Astrocyte (in vitro differentiated cells and primary cell): ENCODE data around the gene UCN2.

Experiments
- EZH2 ChIP-seq: IDR thresholded peaks from 2 replicates; pipeline ENCODE4 v1.6.1; 2012; ENCODE audit warnings: mild to moderate bottlenecking, low read length, inconsistent platforms; ENCODE audit not compliant: insufficient read depth
- TF ChIP-seq, protein P1 (sequence below): IDR thresholded peaks from 2 replicates; pipeline ENCODE4 v1.5.1; 2011; ENCODE audit warnings: low read depth, mild to moderate bottlenecking, inconsistent platforms, low read length, moderate library complexity; ENCODE audit not compliant: insufficient read depth

DNA sequence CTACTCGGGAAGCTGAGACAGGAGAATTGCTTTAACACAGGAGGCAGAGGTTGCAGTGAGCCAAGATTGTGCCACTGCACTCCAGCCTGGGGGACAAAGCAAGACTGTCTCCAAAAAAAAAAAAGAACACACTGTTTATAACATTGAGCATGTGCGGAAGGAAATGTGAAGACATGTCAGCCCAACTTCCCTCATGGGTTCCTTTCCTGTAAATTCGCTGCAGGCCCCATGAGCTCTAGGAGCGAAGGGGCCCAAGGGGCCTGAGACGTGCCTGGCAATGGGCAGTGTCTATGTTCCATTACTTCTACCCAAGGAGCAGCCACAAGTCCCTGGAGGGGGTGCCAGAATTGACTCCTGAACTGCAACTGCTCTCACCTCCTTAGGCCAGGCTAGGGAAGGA, 10.2 kb downstream of the UCN2 start:
- TF ChIP-seq, protein P1, sequence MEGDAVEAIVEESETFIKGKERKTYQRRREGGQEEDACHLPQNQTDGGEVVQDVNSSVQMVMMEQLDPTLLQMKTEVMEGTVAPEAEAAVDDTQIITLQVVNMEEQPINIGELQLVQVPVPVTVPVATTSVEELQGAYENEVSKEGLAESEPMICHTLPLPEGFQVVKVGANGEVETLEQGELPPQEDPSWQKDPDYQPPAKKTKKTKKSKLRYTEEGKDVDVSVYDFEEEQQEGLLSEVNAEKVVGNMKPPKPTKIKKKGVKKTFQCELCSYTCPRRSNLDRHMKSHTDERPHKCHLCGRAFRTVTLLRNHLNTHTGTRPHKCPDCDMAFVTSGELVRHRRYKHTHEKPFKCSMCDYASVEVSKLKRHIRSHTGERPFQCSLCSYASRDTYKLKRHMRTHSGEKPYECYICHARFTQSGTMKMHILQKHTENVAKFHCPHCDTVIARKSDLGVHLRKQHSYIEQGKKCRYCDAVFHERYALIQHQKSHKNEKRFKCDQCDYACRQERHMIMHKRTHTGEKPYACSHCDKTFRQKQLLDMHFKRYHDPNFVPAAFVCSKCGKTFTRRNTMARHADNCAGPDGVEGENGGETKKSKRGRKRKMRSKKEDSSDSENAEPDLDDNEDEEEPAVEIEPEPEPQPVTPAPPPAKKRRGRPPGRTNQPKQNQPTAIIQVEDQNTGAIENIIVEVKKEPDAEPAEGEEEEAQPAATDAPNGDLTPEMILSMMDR: no peak
- no peak for TF ChIP-seq EZH2
